Lower lobe of right lung (tissue), 2 donors: ENCODE data around the gene GAL3ST1. TPM values are rescaled to one million over a fixed set of nuclear protein-coding genes. Genes with fewer than 3 reads are reported as not detected.

Experiments used
- ATAC-seq, 2 donors: fragments of 200-7000 bp; cut with Tn5 transposase; one replicate each; pipeline ENCODE4 v1.9.1; 2020 to 2022; ENCODE audit warnings: mild to moderate bottlenecking in 2 of 2, moderate library complexity in 2 of 2
- DNase-seq: peaks from one replicate; pipeline ENCODE4 v3.0.0-alpha.2; 2020
- H3K27ac ChIP-seq: fragments of 200-600 bp; one replicate; pipeline ENCODE4 v1.8.0; 2022
- H3K27me3 ChIP-seq: fragments of 200-600 bp; one replicate; pipeline ENCODE4 v1.8.0; 2022; ENCODE audit warnings: low read depth
- H3K36me3 ChIP-seq: fragments of 200-600 bp; one replicate; pipeline ENCODE4 v1.8.0; 2022; ENCODE audit warnings: mild to moderate bottlenecking
- H3K4me1 ChIP-seq: fragments of 200-600 bp; one replicate; pipeline ENCODE4 v1.8.0; 2022
- H3K4me3 ChIP-seq: fragments of 200-600 bp; one replicate; pipeline ENCODE4 v1.8.0; 2022; ENCODE audit warnings: mild to moderate bottlenecking
- H3K9me3 ChIP-seq: fragments of 200-600 bp; one replicate; pipeline ENCODE4 v1.8.0; 2022
- intact Hi-C: fragments of 100-400 bp; cut with DNase I; formaldehyde crosslinking; loops from one replicate; pipeline ENCODE4 v1.11.0; 2022
- total RNA-seq: library from RNA; stranded (reverse); fragmentation: NEBNext Ultra II Directional; extraction: Animal tissue kit (Norgen Biotek cat#: 25700); gene quantifications from one replicate; pipeline ENCODE4 v1.2.1, GENCODE V29; 2021
- TF ChIP-seq, protein P1 (sequence below): fragments of 200-600 bp; IDR thresholded peaks from one replicate; pipeline ENCODE4 v1.8.0; 2022; ENCODE audit warnings: antibody characterized with exemption, mild to moderate bottlenecking
- donor health status: DM: no; HTN: yes; CAD: no; lungs with severe emphysema.

The GAL3ST1 gene
- total RNA-seq, 1 donor from 2014 or later, result 1.7 TPM

DNA sequence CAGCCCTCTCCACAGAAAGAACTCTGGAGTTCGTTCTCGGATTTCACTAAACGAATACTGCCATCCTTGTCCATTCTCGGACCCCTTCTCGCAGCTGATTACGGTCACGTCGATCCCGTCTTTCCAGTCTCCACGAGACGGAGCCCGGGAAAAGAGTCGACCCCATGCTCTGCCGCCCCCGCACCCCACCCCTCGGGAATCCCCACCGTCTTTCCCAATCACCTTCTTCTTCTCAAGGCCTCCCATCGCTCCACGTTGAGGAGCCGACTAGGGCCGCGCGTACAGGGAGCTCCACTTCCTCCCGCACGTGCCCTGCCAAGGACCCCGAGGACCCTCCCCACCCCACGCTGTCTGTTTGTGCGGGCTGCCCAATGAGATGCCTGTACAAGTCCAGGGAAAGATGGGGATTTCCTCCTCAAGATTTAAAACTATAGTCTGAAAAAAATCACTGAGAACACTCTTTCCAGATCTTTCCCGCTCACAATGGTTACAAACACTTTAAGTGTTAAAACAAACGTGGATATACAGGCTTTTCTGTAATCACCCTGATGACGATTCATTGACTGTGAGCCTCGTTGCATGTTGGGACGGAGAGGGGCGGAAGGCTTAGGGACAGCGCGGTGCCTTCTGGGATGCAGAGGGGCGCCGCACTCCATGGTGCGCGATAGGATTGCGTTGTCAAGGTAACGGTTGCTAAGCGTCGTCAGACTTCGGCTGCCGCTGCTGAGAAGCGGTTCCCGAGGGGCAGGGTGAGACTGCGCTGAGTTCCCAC is 17.3 kb upstream of the GAL3ST1 start, which contains the start of gene PES1:
PES1 (minus strand) TSS at position 323 of the 772 bp plus-strand sequence; CDS start at position 246, 77 bp downstream.
- Histone ChIP-seq H3K9me3 (no peaks in the 10 kb centered on the region), H3K27ac (peak within 1 kb of the TSS; percentile 82), H3K4me1 (peaks cover 20% of the 10 kb centered on the region), H3K36me3 (peaks cover 28% of the 10 kb centered on the region), H3K27me3 (no peaks in the 10 kb centered on the region), H3K4me3 (peak within 1 kb of the TSS; percentile 86)
- peak; percentile 94 for DNase-seq
- TF ChIP-seq, protein P1, sequence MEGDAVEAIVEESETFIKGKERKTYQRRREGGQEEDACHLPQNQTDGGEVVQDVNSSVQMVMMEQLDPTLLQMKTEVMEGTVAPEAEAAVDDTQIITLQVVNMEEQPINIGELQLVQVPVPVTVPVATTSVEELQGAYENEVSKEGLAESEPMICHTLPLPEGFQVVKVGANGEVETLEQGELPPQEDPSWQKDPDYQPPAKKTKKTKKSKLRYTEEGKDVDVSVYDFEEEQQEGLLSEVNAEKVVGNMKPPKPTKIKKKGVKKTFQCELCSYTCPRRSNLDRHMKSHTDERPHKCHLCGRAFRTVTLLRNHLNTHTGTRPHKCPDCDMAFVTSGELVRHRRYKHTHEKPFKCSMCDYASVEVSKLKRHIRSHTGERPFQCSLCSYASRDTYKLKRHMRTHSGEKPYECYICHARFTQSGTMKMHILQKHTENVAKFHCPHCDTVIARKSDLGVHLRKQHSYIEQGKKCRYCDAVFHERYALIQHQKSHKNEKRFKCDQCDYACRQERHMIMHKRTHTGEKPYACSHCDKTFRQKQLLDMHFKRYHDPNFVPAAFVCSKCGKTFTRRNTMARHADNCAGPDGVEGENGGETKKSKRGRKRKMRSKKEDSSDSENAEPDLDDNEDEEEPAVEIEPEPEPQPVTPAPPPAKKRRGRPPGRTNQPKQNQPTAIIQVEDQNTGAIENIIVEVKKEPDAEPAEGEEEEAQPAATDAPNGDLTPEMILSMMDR, result no peak
- intact Hi-C loops, result no loop called here
- ATAC-seq, result peak; percentile 99 to 100

- Histone ChIP-seq H3K9me3 (no peaks in the 10 kb centered on the region), H3K4me3 (peak overlapping the region; percentile 86), H3K36me3 (peaks cover 34% of the 10 kb centered on the region), H3K27ac (peak overlapping the region; percentile 82), H3K4me1 (peaks cover 20% of the 10 kb centered on the region), H3K27me3 (no peaks in the 10 kb centered on the region)
- TF ChIP-seq, protein P1, result no peak
- intact Hi-C loops, result no loop called here
- no peak for DNase-seq
- ATAC-seq, result no peak
Measured at GRCh38 chr22:30591191-30591587, 16.7 kb upstream of the GAL3ST1 start.

DNA sequence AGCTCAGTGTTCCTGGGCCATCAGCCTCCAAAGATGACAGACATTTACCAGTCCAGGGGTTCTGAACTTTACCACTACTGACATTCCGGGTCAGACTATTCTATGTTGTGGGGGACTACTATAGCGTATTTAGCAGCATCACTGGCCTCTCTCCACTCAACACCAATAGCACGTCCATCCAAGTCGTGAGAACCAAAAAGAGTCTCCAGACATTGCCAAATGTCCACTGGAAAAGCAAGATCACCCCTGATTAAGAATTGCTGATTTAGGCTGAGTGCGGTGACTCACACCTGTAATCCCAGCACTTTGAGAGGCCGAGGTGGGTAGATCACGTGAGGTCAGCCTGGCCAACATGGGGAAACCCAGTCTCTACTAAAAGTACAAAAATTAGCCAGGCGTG is 11.9 kb upstream of the GAL3ST1 start:
- ATAC-seq (no peak), DNase-seq (no peak)
- peaks cover 82% of the 10 kb centered on the region for H3K36me3 ChIP-seq
- H3K9me3 ChIP-seq, result no peaks in the 10 kb centered on the region
- intact Hi-C loops, result no loop called here
- H3K27ac ChIP-seq, result no peak overlapping the region
- TF ChIP-seq, protein P1, result no peak
- H3K4me3 ChIP-seq, result no peak overlapping the region
- peaks cover 15% of the 10 kb centered on the region for H3K4me1 ChIP-seq
- H3K27me3 ChIP-seq, result no peaks in the 10 kb centered on the region

GRCh38 chr22:30584441-30584840 is 10.0 kb upstream of the GAL3ST1 start:
- intact Hi-C loops, result no loop called here
- Histone ChIP-seq H3K27me3 (no peaks in the 10 kb centered on the region), H3K9me3 (no peaks in the 10 kb centered on the region), H3K4me1 (no peaks in the 10 kb centered on the region), H3K4me3 (no peak overlapping the region), H3K27ac (no peak overlapping the region), H3K36me3 (peaks cover 100% of the 10 kb centered on the region)
- ATAC-seq (no peak), DNase-seq (no peak)
- TF ChIP-seq, protein P1, result no peak

- H3K4me1 ChIP-seq, result no peaks in the 10 kb centered on the region
- ATAC-seq (no peak), DNase-seq (no peak)
- intact Hi-C loops, result no loop called here
- no peaks in the 10 kb centered on the region for H3K9me3 ChIP-seq
- no peaks in the 10 kb centered on the region for H3K27me3 ChIP-seq
- H3K36me3 ChIP-seq, result peaks cover 100% of the 10 kb centered on the region
- H3K27ac ChIP-seq, result no peak overlapping the region
- TF ChIP-seq, protein P1, result no peak
- H3K4me3 ChIP-seq, result no peak overlapping the region
Measured at GRCh38 chr22:30582788-30583545, 8.5 kb upstream of the GAL3ST1 start.
